Subcutaneous abdominal adipose tissue (tissue), 5 donors: ENCODE data around the gene MGMT.

Experiments
- H3K27ac ChIP-seq: one replicate; pipeline ENCODE4 v1.7.0; 2013; ENCODE audit warnings: low read depth, mild to moderate bottlenecking, inconsistent platforms, low read length, moderate library complexity
- H3K27me3 ChIP-seq, 5 donors: one replicate each; pipeline ENCODE4 v1.7.0; 2013; ENCODE audit warnings: low read length in 5 of 5, inconsistent platforms in 1 of 5; ENCODE audit not compliant: control insufficient read depth in 5 of 5, insufficient read depth in 4 of 5
- H3K36me3 ChIP-seq, 5 donors: one replicate each; pipeline ENCODE4 v1.7.0; 2013; ENCODE audit warnings: low read length in 5 of 5; ENCODE audit not compliant: control insufficient read depth in 5 of 5, insufficient read depth in 5 of 5
- H3K4me1 ChIP-seq, 5 donors: one replicate each; pipeline ENCODE4 v1.7.0; 2013; ENCODE audit warnings: low read length in 5 of 5, mild to moderate bottlenecking in 3 of 5, moderate library complexity in 1 of 5; ENCODE audit not compliant: control insufficient read depth in 5 of 5, insufficient read depth in 5 of 5
- H3K4me3 ChIP-seq, 5 donors: one replicate each; pipeline ENCODE4 v1.7.0; 2013; ENCODE audit warnings: low read length in 5 of 5, low read depth in 1 of 5
- H3K9ac ChIP-seq, 5 donors: one replicate each; pipeline ENCODE4 v1.7.0; 2013; ENCODE audit warnings: low read length in 5 of 5, mild to moderate bottlenecking in 4 of 5, moderate library complexity in 3 of 5
- H3K9me3 ChIP-seq, 5 donors: one replicate each; pipeline ENCODE4 v1.7.0; 2013; ENCODE audit warnings: low read length in 5 of 5; ENCODE audit not compliant: control insufficient read depth in 5 of 5
- donor health status: healthy.
- donor health status: healthy.
- donor health status: healthy.
- donor health status: healthy.
- donor health status: healthy.

MGMT gene

DNA sequence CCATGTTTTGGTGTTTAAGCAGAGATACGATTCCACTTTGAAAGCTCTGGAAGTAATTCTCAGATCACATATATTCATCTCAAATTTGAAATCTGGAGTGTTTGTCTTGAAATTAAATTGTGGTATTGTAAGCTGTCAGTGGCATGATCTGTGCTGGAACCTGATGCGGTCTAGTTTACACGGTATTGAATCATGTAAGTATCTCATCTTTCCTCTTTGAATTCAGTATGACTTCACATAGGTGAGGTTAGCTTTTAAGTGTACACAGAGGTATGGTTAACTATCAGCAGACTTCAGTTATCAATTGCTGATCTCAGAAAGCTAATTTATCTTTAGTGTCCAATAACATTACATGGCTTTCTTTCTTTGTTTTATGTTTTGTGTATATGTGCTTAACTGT lies 155.2 kb downstream of the MGMT start:
- Histone ChIP-seq H3K27me3 (no peaks in the 10 kb centered on the region), H3K27ac (no peak overlapping the region), H3K4me3 (no peak overlapping the region), H3K9ac (no peak overlapping the region), H3K4me1 (peaks cover 0 to 6% (median 4%) of the 10 kb centered on the region in 5 donors), H3K36me3 (peaks cover 0 to 2% (median 0%) of the 10 kb centered on the region in 5 donors), H3K9me3 (no peaks in the 10 kb centered on the region)

DNA sequence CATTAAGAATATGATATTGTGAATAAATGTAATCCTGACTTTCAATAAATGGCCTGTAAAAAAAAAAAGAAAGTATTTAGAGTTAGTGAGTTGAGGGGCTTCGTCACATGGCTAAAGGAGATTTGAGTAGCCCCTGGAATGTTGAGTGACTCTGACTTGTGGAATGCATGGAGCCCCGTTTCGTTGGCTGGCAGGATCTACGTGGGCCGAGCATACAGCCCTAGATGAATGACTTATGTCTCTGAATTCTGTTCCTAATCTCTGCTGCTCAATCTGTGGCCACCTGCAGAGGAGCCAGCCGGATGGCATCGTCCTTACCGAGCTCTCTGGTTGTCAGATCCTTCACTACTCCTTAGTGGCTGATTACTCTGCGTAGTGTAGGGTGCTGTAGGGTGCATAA lies 155.7 kb downstream of the MGMT start:
- Histone ChIP-seq H3K4me1 (peaks cover 2 to 10% (median 8%) of the 10 kb centered on the region in 5 donors), H3K9me3 (no peaks in the 10 kb centered on the region), H3K27ac (no peak overlapping the region), H3K27me3 (no peaks in the 10 kb centered on the region), H3K36me3 (peaks cover 0 to 2% (median 0%) of the 10 kb centered on the region in 5 donors), H3K9ac (no peak overlapping the region), H3K4me3 (no peak overlapping the region)

DNA sequence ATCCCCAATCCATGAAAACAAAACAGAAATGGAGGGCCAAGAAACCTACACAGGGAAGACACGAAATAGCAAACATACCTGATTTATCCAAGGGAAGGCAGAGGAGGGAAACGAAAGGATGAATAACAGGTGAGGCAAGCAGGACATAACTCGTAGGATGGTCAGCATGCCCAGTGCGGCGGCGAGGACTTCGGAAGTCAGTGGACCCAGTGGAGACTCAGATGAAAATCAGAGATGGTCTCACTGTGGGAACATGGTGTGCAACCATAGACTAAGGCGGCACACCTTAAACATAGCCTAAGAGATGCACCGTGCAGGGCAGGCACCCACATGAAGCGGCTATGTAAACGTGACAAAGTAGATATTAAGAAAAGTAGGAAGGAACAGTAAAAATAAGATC lies 157.5 kb downstream of the MGMT start:
- Histone ChIP-seq H3K27me3 (no peaks in the 10 kb centered on the region), H3K9ac (no peak overlapping the region), H3K4me3 (no peak overlapping the region), H3K4me1 (peaks cover 2 to 22% (median 8%) of the 10 kb centered on the region in 5 donors), H3K36me3 (no peaks in the 10 kb centered on the region), H3K9me3 (no peaks in the 10 kb centered on the region), H3K27ac (no peak overlapping the region)

DNA sequence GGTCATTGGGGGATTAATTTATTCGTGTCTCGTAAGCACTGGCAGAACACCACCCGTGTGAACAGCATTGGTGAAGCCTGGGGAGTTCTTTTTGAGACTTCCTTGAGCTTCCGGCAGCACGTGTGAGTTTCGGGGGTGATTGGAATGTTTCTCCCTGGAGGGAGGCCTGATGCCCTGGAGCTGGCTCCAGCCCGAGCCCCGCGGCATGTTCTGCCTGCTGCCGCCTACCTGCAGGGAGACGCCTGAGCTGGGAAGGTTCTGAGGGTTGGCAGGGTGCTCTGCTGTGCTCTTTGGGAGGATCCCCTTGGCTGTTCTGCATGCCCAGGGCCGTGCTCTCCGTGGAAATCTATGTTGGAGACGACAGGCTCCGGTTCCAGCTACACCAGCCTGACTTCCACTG lies 159.3 kb downstream of the MGMT start:
- H3K9me3 ChIP-seq = no peaks in the 10 kb centered on the region
- no peak overlapping the region for H3K27ac ChIP-seq
- no peak overlapping the region for H3K9ac ChIP-seq
- H3K36me3 ChIP-seq = no peaks in the 10 kb centered on the region
- H3K4me1 ChIP-seq = peaks cover 2 to 22% (median 8%) of the 10 kb centered on the region in 5 donors
- no peaks in the 10 kb centered on the region for H3K27me3 ChIP-seq
- no peak overlapping the region for H3K4me3 ChIP-seq

DNA sequence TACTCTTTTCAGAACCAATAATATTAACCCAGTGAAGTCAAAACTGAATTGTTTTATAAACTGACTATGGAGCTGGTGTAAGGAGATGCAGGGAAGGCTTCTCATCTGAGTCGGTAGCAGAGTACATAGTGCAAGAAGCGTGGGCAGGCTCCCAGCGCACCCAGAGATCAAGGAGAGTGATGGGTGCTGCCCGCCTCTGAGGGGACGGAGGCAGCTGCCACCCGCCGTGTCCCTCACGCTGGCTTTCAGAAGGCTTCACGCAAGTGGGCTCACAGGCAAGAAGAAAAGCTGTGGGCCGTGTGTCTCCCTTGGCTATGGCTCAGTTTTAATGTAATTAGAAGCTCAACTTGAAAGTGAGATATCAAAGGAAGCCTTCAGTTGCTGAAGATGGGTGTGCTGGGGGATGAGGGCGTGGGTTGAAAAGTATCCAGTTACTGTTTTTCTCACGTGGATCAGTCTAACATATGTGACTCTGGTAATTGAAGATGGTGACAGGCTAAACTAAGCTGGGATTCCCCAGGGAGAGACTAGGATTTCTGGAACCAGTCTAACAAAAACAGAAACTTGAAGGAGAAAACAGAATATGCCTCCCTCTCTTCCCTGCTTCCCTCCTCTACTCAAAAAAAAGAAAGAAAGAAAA lies 159.9 kb downstream of the MGMT start:
- Histone ChIP-seq H3K9me3 (no peaks in the 10 kb centered on the region), H3K4me1 (peaks cover 2 to 22% (median 8%) of the 10 kb centered on the region in 5 donors), H3K4me3 (no peak overlapping the region), H3K27me3 (no peaks in the 10 kb centered on the region), H3K36me3 (no peaks in the 10 kb centered on the region), H3K9ac (no peak overlapping the region), H3K27ac (no peak overlapping the region)

DNA sequence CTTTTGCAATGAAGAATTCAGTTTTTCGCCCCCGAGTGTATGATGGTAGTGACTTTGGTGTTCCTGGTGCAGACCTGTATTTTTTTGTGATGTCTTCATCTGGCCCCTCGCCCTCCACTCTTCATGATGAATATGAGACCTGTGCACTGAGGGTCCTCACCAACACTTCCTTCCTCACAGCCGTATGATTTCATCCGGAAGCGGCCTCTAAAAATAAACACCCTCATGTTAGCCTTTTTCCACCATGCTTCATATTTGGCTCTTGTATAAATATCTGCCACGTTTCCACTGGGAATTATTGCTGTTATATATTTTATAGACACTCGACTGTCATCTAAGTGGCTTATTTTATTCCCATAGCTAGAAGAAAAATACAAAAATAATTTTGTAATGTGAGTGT lies 160.4 kb downstream of the MGMT start:
- no peaks in the 10 kb centered on the region for H3K9me3 ChIP-seq
- H3K27me3 ChIP-seq = no peaks in the 10 kb centered on the region
- no peaks in the 10 kb centered on the region for H3K36me3 ChIP-seq
- H3K9ac ChIP-seq = no peak overlapping the region
- no peak overlapping the region for H3K27ac ChIP-seq
- H3K4me1 ChIP-seq = peaks cover 2 to 22% (median 8%) of the 10 kb centered on the region in 5 donors
- no peak overlapping the region for H3K4me3 ChIP-seq

DNA sequence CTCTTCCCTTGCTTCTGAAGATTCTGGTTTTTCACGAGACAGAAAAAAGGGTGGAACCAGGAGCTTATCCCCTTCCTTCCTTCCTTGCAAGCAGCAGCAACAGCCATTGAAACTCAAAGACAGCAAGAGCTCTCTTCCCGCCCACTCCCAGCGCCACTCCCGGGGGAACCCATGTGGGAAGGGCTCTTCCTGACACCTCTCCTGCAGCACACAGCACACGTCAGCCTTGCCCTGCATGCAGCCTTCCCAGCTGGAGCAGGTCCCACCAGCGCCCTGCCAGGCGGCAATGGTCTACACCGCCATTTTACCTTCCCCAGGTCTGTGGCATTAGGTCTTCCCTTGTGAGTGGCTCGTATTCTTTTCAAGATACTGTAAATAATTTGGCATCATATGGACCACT lies 161.8 kb downstream of the MGMT start:
- H3K27me3 ChIP-seq = no peaks in the 10 kb centered on the region
- H3K4me1 ChIP-seq = peaks cover 2 to 22% (median 8%) of the 10 kb centered on the region in 5 donors
- H3K9ac ChIP-seq = no peak overlapping the region
- no peak overlapping the region for H3K27ac ChIP-seq
- H3K4me3 ChIP-seq = no peak overlapping the region
- H3K9me3 ChIP-seq = peaks cover 0 to 5% (median 0%) of the 10 kb centered on the region in 5 donors
- no peaks in the 10 kb centered on the region for H3K36me3 ChIP-seq

DNA sequence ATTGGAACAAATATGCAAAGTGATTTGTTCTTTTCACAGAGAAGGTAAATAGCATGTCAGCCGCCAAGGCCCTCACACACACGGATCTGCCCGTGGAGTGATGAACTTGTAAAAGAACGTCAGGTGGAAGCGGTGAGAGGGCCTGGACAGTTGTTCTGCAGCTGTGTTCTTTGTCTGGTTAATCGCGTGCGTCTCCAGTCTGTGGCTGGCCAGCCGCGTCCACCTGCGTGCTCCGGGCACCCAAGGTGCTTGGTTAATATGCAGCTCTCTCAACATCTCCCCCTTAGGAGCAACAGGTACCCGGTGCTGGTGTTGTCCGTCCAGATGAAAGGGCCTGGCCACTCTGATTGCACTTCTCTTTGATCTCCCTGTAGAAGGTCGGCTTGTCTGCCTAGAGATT lies 162.9 kb downstream of the MGMT start:
- no peak overlapping the region for H3K27ac ChIP-seq

DNA sequence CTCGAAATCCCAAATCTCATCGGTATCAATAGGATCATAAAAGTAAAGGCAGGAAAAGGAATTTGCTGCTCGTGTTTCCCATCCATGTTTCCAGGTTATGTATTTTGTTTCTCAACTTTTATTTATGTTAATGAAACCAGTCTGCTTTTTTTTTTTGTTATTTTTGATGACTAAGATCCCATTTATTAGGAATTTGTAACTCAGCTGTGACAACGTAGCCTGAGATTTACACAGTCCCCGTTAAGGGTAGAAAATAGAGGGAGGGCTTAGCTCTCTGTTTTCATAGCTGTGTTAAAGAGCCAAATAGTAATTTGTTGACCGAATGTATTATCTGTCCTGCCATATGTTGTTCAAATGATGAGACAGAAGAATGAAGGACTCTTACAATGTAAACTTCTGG lies 164.0 kb downstream of the MGMT start:
- peaks cover 2 to 27% (median 8%) of the 10 kb centered on the region in 5 donors for H3K4me1 ChIP-seq
- H3K36me3 ChIP-seq = no peaks in the 10 kb centered on the region
- no peak overlapping the region for H3K27ac ChIP-seq
- no peak overlapping the region for H3K9ac ChIP-seq
- no peak overlapping the region for H3K4me3 ChIP-seq
- H3K9me3 ChIP-seq = peaks cover 0 to 16% (median 2%) of the 10 kb centered on the region in 5 donors
- H3K27me3 ChIP-seq = no peaks in the 10 kb centered on the region

More for the DNA sequence above, 162.9 kb downstream of the MGMT start:
- Histone ChIP-seq H3K9ac (no peak overlapping the region), H3K9me3 (peaks cover 0 to 14% (median 2%) of the 10 kb centered on the region in 5 donors), H3K4me1 (peaks cover 2 to 22% (median 8%) of the 10 kb centered on the region in 5 donors), H3K4me3 (no peak overlapping the region), H3K36me3 (no peaks in the 10 kb centered on the region), H3K27me3 (no peaks in the 10 kb centered on the region)

DNA sequence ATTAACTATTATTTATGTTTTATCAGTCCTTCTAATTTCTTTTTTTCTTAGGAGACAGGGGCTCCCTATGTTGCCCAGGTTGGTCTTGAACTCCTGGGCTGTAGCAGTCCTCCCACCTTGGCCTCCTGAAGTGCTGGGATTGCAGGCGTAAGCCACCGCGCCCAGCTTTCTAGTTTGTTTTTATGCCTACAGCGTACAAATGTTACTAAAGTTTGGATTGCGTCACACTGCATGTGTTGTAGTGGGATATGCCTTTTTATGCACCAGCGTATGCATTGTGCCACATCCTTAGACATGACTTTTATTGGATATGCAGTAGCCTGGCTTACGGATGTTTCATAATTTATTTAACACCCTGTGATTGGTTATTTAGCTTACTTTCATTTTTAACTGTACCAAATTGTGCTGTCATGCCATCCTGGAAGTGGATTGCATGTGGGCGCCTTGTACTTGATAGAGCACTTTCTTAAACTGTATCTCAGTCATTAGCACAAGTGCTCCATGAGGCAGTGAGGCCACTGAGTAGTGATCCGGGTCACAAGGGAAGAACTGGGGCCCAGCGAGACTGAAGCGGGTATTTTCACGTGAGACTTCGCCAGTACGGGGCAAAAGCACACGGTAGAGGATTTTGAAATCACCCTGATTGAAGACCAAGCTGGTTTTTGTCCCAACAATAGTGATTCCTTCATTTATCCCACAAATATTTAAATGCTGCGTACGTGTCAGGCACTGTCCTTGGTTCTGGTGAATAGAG lies 165.0 kb downstream of the MGMT start:
- H3K27ac ChIP-seq = no peak overlapping the region
- no peaks in the 10 kb centered on the region for H3K27me3 ChIP-seq
- no peak overlapping the region for H3K4me3 ChIP-seq
- peaks cover 0 to 3% (median 0%) of the 10 kb centered on the region in 5 donors for H3K36me3 ChIP-seq
- peaks cover 0 to 16% (median 2%) of the 10 kb centered on the region in 5 donors for H3K9me3 ChIP-seq
- H3K9ac ChIP-seq = no peak overlapping the region
- peaks cover 2 to 29% (median 4%) of the 10 kb centered on the region in 5 donors for H3K4me1 ChIP-seq
